Fibroblast of mammary gland (primary cell): ENCODE measurements around the gene IBA57.

Experiments used
- DNase-seq: peaks from one replicate; pipeline ENCODE4 v3.0.0-alpha.2; 2010; ENCODE audit warnings: low read depth
- H3K4me3 ChIP-seq: 2 replicates; pipeline ENCODE4 v1.5.1; 2011; ENCODE audit warnings: low read depth, mild to moderate bottlenecking, low read length, moderate library complexity; ENCODE audit not compliant: control insufficient read depth
- TF ChIP-seq, protein P1 (sequence below): conservative IDR thresholded peaks from 2 replicates; pipeline ENCODE4 v1.5.1; 2011; ENCODE audit warnings: low read depth, low read length, inconsistent platforms; ENCODE audit not compliant: control insufficient read depth, insufficient read depth

Gene IBA57

GRCh38 chr1:228212966-228213844 lies 47.6 kb downstream of the IBA57 start:
- TF ChIP-seq, protein P1, sequence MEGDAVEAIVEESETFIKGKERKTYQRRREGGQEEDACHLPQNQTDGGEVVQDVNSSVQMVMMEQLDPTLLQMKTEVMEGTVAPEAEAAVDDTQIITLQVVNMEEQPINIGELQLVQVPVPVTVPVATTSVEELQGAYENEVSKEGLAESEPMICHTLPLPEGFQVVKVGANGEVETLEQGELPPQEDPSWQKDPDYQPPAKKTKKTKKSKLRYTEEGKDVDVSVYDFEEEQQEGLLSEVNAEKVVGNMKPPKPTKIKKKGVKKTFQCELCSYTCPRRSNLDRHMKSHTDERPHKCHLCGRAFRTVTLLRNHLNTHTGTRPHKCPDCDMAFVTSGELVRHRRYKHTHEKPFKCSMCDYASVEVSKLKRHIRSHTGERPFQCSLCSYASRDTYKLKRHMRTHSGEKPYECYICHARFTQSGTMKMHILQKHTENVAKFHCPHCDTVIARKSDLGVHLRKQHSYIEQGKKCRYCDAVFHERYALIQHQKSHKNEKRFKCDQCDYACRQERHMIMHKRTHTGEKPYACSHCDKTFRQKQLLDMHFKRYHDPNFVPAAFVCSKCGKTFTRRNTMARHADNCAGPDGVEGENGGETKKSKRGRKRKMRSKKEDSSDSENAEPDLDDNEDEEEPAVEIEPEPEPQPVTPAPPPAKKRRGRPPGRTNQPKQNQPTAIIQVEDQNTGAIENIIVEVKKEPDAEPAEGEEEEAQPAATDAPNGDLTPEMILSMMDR = peak; percentile 39
- peak overlapping the region; percentile 32 for H3K4me3 ChIP-seq
- DNase-seq = peak; percentile 59

DNA sequence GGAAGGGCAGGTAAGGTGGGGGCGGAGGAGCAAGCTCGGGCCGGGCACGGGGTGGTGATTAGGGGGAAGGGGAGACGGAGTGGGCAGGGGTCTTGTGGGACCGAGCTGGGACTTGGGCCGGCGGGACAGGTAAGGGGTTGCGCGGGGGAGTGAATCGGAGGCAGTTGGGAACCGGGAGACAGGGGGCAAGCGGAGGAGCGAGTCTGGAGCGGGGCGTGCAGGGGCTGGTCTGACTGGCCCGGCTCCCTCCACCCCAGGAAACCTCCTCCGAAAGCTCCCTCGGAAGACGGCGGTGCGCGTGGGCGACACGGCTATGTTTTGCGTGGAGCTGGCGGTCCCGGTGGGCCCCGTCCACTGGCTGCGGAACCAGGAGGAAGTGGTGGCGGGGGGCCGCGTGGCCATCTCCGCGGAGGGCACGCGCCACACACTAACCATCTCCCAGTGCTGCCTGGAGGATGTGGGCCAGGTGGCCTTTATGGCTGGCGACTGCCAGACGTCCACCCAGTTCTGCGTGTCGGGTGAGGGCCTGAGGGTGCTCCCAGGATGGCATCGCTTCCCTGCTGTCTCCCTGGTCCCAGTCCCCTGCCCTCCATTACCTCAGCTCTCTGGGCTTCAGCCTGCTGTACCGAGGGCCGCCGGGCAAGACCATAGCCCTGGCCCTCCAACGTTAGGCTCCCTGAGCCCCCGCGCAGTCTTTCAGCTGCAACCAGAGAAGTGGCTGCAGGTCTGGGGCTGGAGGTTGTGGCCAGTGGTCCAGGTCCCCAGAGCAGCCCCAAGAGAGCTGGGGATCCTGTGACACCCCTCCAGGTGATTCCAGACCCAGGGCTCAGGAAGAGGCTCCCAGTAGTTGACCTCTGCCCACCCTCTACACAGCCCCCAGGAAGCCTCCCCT lies 48.6 kb downstream of the IBA57 start:
- H3K4me3 ChIP-seq = peak overlapping the region; percentile 13
- TF ChIP-seq, protein P1 = no peak
- DNase-seq = no peak

DNA sequence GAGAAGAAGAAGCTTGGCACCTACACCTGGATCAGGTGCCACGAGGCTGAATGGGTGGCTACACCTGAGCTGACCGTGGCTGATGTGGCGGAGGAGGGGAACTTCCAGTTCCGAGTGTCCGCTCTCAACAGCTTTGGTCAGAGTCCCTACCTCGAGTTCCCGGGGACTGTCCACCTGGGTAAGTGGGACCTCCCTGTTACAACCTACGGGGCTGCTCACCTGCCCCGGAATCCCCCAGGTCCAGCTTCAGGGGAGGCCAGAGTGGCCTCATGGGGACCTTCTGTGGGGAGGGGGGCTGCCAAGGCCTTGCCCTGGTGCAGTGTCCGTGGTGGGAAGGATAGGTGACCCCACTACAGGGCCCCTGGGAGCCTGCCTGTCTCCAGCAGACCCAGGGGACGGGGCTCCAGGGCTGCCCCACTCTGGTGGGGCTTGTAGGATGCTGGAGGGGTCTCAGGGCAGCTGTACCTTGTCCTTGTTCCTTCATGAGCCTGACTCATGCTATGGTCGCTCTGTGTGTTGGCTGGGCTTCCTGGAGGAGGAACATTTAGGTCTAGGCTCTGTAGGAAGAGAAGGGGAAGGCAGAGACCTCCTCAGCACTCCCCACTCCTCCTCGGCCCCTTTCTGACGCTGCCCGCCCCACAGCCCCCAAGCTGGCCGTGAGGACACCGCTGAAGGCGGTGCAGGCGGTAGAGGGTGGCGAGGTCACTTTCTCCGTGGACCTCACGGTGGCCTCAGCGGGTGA lies 49.5 kb downstream of the IBA57 start:
- H3K4me3 ChIP-seq = no peak overlapping the region
- DNase-seq = no peak
- TF ChIP-seq, protein P1 = no peak

DNA sequence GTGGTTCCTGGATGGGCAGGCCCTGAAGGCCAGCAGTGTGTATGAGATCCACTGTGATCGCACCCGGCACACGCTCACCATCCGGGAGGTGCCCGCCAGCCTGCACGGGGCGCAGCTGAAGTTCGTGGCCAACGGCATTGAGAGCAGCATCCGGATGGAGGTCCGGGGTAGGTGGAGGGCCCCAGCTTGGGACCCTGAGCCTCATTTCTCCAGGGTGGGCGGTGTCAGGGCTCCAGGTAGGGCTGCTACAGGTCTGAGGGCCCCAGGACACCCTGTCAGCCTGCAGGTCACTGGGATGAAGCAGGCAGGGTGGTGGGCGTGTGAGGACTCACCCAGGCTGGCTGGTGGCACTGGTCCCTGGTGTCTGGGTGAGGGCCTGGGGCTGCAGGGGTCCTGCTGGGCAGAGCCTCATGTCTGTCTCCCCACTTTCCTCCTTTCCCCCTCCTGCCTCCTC lies 50.1 kb downstream of the IBA57 start:
- no peak overlapping the region for H3K4me3 ChIP-seq
- TF ChIP-seq, protein P1 = no peak
- DNase-seq = no peak

DNA sequence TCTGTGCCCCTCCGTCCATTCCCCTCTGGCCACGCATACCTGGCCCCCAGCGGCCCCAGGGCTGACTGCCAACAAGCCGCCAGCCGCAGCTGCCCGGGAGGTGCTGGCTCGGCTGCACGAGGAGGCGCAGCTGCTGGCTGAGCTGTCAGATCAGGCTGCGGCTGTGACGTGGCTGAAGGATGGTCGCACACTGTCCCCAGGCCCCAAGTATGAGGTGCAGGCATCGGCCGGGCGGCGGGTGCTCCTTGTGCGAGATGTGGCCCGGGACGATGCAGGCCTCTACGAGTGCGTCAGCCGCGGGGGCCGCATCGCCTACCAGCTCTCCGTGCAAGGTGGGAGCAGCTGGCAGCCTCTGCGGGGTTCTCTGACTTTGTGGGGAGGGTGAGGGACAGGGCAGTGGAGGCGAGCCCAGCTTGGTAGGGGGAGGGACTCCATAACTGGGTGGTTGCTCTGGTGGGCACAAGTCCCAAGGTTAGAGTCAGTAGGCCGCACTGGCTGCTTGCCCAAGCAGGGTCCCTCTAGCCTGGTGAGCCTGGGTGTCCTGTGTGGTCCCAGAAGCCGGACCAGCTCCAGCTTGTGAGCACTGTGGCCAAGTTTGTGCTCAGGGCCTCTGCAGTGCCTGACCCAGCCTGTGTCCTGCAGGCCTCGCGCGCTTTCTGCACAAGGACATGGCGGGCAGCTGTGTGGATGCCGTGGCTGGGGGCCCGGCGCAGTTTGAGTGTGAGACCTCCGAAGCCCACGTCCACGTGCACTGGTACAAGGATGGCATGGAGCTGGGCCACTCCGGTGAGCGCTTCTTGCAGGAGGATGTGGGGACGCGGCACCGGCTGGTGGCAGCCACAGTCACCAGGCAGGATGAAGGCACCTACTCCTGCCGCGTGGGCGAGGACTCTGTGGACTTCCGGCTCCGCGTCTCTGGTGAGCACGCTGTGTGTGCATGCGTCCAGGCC lies 51.0 kb downstream of the IBA57 start:
- DNase-seq = no peak
- H3K4me3 ChIP-seq = no peak overlapping the region
- TF ChIP-seq, protein P1 = no peak
